HG02623 (cell line): ENCODE data around the gene ATG16L2.
"Not testable (repeated sequence)": the region's sequence is repeated elsewhere in the genome, so short reads cannot be mapped to it uniquely, and the experiment has no call there.

ENCODE experiments used
- ATAC-seq: cut with Tn5 transposase; IDR thresholded peaks from one replicate; pipeline ENCODE4 v1.9.1; 2021; ENCODE audit warnings: moderate library complexity; ENCODE audit not compliant: unreplicated experiment

ATG16L2 gene

GRCh38 chr11:72824020-72824419 is 9.8 kb downstream of the ATG16L2 start:
- no peak for ATAC-seq

DNA sequence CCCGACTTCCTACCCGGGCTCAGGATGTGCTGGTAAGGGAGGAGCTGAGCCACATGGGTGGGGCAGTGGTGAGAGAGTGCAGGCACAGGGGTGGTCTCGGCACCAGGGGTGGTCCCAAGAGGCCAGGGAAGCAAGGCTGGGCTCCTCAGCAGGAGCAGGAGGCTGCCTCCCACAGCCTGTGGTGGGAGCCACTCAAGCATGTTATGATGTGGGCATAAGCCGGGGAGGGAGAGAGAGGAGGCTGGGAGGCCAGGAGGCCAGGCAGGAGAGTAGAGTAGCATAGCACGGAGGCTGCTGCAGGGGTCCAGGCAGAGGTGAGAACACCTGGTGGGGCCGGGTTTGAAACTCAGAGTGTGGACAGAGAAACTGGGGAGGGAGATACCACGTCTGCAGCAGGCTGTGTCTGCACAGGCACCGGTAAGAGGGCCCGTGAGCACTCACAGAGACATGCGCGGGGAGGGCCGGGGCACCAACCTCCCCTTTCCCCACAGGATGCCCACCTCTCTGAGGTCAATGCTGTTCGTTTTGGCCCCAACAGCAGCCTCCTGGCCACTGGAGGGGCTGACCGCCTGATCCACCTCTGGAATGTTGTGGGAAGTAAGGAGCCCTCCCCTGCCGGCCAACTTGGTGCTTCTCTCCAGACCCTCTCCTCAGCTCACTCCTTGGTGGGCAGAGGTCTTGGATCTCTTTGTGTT is 10.7 kb downstream of the ATG16L2 start:
- ATAC-seq = no peak

DNA sequence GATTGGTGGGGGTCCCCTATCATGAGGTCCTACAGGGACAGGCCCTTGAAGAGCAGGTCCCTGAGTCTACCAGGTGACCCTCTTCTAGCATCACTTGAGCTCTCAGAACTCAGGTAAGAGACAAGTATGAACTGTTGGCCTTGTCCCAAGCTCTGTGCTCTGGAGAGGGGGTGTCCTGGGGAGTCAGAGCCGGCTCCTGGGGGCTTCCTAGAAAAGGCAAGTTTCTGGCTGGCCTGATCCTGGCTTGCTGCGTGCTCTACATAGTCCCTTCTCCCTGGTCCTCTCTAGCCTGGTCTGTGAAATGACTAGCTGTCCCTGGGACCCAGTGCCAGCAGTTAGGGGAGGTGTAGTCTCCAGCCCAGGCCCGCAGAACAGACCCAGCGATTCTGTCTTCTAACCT is 11.4 kb downstream of the ATG16L2 start:
- no peak for ATAC-seq

- ATAC-seq = no peak
Measured at GRCh38 chr11:72826191-72826941, 12.2 kb downstream of the ATG16L2 start.

GRCh38 chr11:72826942-72827480 is 12.8 kb downstream of the ATG16L2 start:
- ATAC-seq = no peak

GRCh38 chr11:72827656-72828055 is 13.4 kb downstream of the ATG16L2 start:
- ATAC-seq = not testable (repeated sequence)

GRCh38 chr11:72828081-72828567 is 13.9 kb downstream of the ATG16L2 start:
- ATAC-seq = no peak

- no peak for ATAC-seq
Measured at GRCh38 chr11:72828692-72829101, 14.5 kb downstream of the ATG16L2 start.

GRCh38 chr11:72829178-72829577 is 15.0 kb downstream of the ATG16L2 start:
- no peak for ATAC-seq

- ATAC-seq = no peak
Measured at GRCh38 chr11:72829884-72830533, 15.8 kb downstream of the ATG16L2 start.

- no peak for ATAC-seq
Measured at GRCh38 chr11:72831521-72832300, 17.5 kb downstream of the ATG16L2 start.

GRCh38 chr11:72832301-72833082 is 18.3 kb downstream of the ATG16L2 start:
- no peak for ATAC-seq

GRCh38 chr11:72833083-72833733 is 19.0 kb downstream of the ATG16L2 start:
- ATAC-seq = no peak

- ATAC-seq = no peak
Measured at GRCh38 chr11:72833811-72834493, 19.7 kb downstream of the ATG16L2 start.

GRCh38 chr11:72834905-72835304 is 20.7 kb downstream of the ATG16L2 start:
- ATAC-seq = no peak

- ATAC-seq = no peak
Measured at GRCh38 chr11:72836111-72836510, 21.9 kb downstream of the ATG16L2 start.

GRCh38 chr11:72838691-72839305 is 24.6 kb downstream of the ATG16L2 start:
- ATAC-seq = no peak

DNA sequence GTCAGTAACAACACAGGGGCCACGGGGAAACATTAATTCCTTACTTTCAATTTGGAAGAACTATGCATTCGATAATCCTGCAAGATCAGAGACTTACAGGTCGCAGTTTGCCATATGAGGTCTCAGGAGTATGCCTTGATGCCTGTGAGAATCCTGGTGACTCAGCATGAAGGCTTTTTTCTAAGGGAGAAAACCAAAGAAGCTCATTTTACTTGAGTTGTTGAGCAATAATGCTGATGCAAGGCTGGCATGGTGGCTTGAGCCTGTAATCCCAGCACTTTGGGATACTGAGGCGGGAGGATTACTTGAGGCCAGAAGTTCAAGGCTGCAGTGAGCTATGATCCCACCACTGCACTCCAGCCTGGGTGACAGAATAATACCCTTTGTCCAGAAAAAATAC is 26.6 kb downstream of the ATG16L2 start:
- no peak for ATAC-seq
